ENCODE measurements around the gene CNBP.

GRCh38 chr3:129131465-129132088 is 52.1 kb downstream of the CNBP start:
- TF ChIP-seq POLR2A (IDR thresholded peaks at IDR 0.05), result no peak
- TF ChIP-seq, protein P1, sequence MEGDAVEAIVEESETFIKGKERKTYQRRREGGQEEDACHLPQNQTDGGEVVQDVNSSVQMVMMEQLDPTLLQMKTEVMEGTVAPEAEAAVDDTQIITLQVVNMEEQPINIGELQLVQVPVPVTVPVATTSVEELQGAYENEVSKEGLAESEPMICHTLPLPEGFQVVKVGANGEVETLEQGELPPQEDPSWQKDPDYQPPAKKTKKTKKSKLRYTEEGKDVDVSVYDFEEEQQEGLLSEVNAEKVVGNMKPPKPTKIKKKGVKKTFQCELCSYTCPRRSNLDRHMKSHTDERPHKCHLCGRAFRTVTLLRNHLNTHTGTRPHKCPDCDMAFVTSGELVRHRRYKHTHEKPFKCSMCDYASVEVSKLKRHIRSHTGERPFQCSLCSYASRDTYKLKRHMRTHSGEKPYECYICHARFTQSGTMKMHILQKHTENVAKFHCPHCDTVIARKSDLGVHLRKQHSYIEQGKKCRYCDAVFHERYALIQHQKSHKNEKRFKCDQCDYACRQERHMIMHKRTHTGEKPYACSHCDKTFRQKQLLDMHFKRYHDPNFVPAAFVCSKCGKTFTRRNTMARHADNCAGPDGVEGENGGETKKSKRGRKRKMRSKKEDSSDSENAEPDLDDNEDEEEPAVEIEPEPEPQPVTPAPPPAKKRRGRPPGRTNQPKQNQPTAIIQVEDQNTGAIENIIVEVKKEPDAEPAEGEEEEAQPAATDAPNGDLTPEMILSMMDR (IDR thresholded peaks at IDR 0.05), result no peak
